HepG2 (cell line): ENCODE results near the gene TRAIP. TPM values are rescaled to one million over a fixed set of nuclear protein-coding genes. Genes with fewer than 3 reads are reported as not detected.

Experiments used
- ATAD3A ChIP-seq: sonication (generic); formaldehyde crosslinking; IDR thresholded peaks from 2 replicates; pipeline ENCODE4 v1.4.0; 2020; ENCODE audit warnings: missing genetic modification reagents
- CHD4 ChIP-seq: fragments of 200-600 bp; sonication (generic); IDR thresholded peaks from 2 replicates; pipeline ENCODE4 v1.7.0; 2017; ENCODE audit warnings: mild to moderate bottlenecking, low read length, borderline replicate concordance
- E2F2 ChIP-seq: sonication (generic); formaldehyde crosslinking; IDR thresholded peaks from 2 replicates; pipeline ENCODE4 v1.4.0; 2020; ENCODE audit warnings: missing genetic modification reagents, borderline replicate concordance
- GATAD2A ChIP-seq: IDR thresholded peaks from 2 replicates; pipeline ENCODE4 v1.6.1; 2016
- GMEB2 ChIP-seq: IDR thresholded peaks from 2 replicates; pipeline ENCODE4 v1.6.1; 2016; ENCODE audit warnings: missing biosample characterization, missing genetic modification reagents, low read depth
- HMG20A ChIP-seq: IDR thresholded peaks from 2 replicates; pipeline ENCODE4 v1.6.1; 2016; ENCODE audit warnings: borderline replicate concordance
- HMGXB3 ChIP-seq: sonication (generic); formaldehyde crosslinking; IDR thresholded peaks from 2 replicates; pipeline ENCODE4 v1.4.0; 2020; ENCODE audit warnings: missing genetic modification reagents, borderline replicate concordance
- MIER3 ChIP-seq: IDR thresholded peaks from 2 replicates; pipeline ENCODE4 v1.6.1; 2016; ENCODE audit warnings: missing compliant biosample characterization, borderline replicate concordance
- MYNN ChIP-seq: sonication (generic); formaldehyde crosslinking; IDR thresholded peaks from 2 replicates; pipeline ENCODE4 v1.4.0; 2020; ENCODE audit warnings: mild to moderate bottlenecking, low read depth, missing genetic modification reagents
- NCOA5 ChIP-seq: sonication (generic); formaldehyde crosslinking; IDR thresholded peaks from 2 replicates; pipeline ENCODE4 v1.4.0; 2020; ENCODE audit warnings: missing genetic modification reagents
- REPIN1 ChIP-seq: sonication (generic); formaldehyde crosslinking; IDR thresholded peaks from 2 replicates; pipeline ENCODE4 v1.8.0; 2022; ENCODE audit warnings: missing genetic modification reagents, low read depth, mild to moderate bottlenecking, borderline replicate concordance
- SAFB2 ChIP-seq: sonication (generic); formaldehyde crosslinking; IDR thresholded peaks from 2 replicates; pipeline ENCODE4 v1.5.1; 2020; ENCODE audit warnings: missing genetic modification reagents, low read depth, mild to moderate bottlenecking, borderline replicate concordance
- SIN3A ChIP-seq: IDR thresholded peaks from 2 replicates; pipeline ENCODE4 v1.6.1; 2011; ENCODE audit warnings: low read depth, mild to moderate bottlenecking, control low read depth, low read length, borderline replicate concordance
- TEAD3 ChIP-seq: optimal IDR thresholded peaks from 2 replicates; pipeline ENCODE3; 2016; ENCODE audit warnings: borderline replicate concordance
- ZBTB2 ChIP-seq: sonication (generic); formaldehyde crosslinking; IDR thresholded peaks from 2 replicates; pipeline ENCODE4 v1.8.0; 2022; ENCODE audit warnings: low read depth, missing genetic modification reagents
- ZFP37 ChIP-seq: sonication (generic); formaldehyde crosslinking; IDR thresholded peaks from 2 replicates; pipeline ENCODE4 v1.4.0; 2020; ENCODE audit warnings: missing genetic modification reagents, borderline replicate concordance
- ZKSCAN1 ChIP-seq: fragments of 150-350 bp; IDR thresholded peaks from 2 replicates; pipeline ENCODE4 v1.6.1; 2014; ENCODE audit warnings: low read length
- ZMYM3 ChIP-seq: sonication (generic); formaldehyde crosslinking; IDR thresholded peaks from 2 replicates; pipeline ENCODE4 v1.5.1; 2020; ENCODE audit warnings: mild to moderate bottlenecking, missing genetic modification reagents
- ZNF136 ChIP-seq: sonication (generic); formaldehyde crosslinking; IDR thresholded peaks from 2 replicates; pipeline ENCODE4 v1.8.1; 2022; ENCODE audit warnings: low read depth, mild to moderate bottlenecking, moderate library complexity, missing genetic modification reagents
- ZNF256 ChIP-seq: sonication (generic); formaldehyde crosslinking; conservative IDR thresholded peaks from 2 replicates; pipeline ENCODE4 v1.4.0; 2020; ENCODE audit warnings: missing genetic modification reagents
- ZNF501 ChIP-seq: sonication (generic); formaldehyde crosslinking; IDR thresholded peaks from 2 replicates; pipeline ENCODE4 v1.5.1; 2020; ENCODE audit warnings: mild to moderate bottlenecking, moderate library complexity, missing genetic modification reagents
- ZNF589 ChIP-seq: sonication (generic); formaldehyde crosslinking; conservative IDR thresholded peaks from 2 replicates; pipeline ENCODE4 v1.8.0; 2022; ENCODE audit warnings: mild to moderate bottlenecking, moderate library complexity, missing genetic modification reagents
- ZNF784 ChIP-seq: sonication (generic); formaldehyde crosslinking; IDR thresholded peaks from 2 replicates; pipeline ENCODE4 v1.5.1; 2020; ENCODE audit warnings: missing genetic modification reagents, mild to moderate bottlenecking, borderline replicate concordance
- polyA plus RNA-seq, 8 experiments: library from polyadenylated mRNA; depleted of rRNA in 3 of 8; stranded (reverse) in 7 of 8; unstranded in 1 of 8; fragments of >200 nt; fragmentation: Illumina TruSeq in 4 of 8; extraction: Trizol in 4 of 8; gene quantifications; 2 replicates each; pipeline versions ENCODE4 v1.2.1 to v1.2.3, GENCODE V29; 2011 to 2016; ENCODE audit warnings: low read depth in 4 of 8, missing spikeins in 1 of 8, mixed read lengths in 1 of 8; ENCODE audit not compliant: insufficient read depth in 1 of 8
- total RNA-seq, 5 experiments: library from RNA; depleted of rRNA; stranded (reverse); fragments of >200 nt; fragmentation: Illumina TruSeq; extraction: Trizol; gene quantifications; 2 replicates each; pipeline ENCODE4 v1.2.3, GENCODE V29; 2016; ENCODE audit warnings: low read depth in 1 of 5

The TRAIP gene
- total and polyA plus RNA-seq, 2 of the 13 experiments (the other 11 are each of a cell fraction or from before 2014, with no cell fraction given) = 13.9 to 23.9 TPM

DNA sequence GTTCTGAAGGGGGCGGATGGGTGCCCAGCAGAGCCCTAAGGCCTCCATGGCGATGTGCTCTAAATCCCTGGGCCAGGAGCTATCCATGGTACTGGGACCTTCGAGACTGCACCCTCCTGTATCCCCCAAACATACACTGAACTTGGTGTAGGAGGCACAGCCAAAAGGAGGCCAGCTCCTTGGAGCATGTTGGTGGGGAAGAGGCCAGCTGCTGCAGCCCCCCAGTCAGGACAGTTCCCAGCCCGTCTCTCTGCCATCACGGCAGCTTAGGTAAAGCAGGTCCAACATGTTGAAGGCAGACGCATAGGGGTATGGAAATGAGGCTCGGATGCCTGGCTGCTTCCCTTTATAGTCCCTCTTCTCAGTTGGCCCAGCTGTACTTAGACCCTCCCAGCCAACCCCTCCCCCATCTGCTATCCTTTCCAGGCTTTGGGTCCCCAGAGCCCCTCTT, 11.5 kb upstream of the TRAIP start (continued):
- no peak for TF ChIP-seq ZBTB2 (CRISPR knock-in tag)
- no peak for TF ChIP-seq TEAD3
- TF ChIP-seq ZNF784 (CRISPR knock-in tag) = no peak
- no peak for TF ChIP-seq MIER3
- no peak for TF ChIP-seq GATAD2A (CRISPR knock-in tag)
- no peak for TF ChIP-seq ZFP37 (CRISPR knock-in tag)
- TF ChIP-seq GMEB2 = no peak
- no peak for TF ChIP-seq CHD4
- TF ChIP-seq REPIN1 (CRISPR knock-in tag) = 0 out of 2 replicates have a peak, but pooled peaks have one; percentile 27
- no peak for TF ChIP-seq HMG20A (CRISPR knock-in tag)
- TF ChIP-seq HMGXB3 (CRISPR knock-in tag) = no peak
- TF ChIP-seq SIN3A = no peak
- no peak for TF ChIP-seq ZNF256 (CRISPR knock-in tag)
- TF ChIP-seq SAFB2 (CRISPR knock-in tag) = no peak
- no peak for TF ChIP-seq E2F2 (CRISPR knock-in tag)
- TF ChIP-seq ZKSCAN1 = no peak
- TF ChIP-seq ZNF589 = peak; percentile 65; the same call in 1 of the 2 replicates
- TF ChIP-seq MYNN = no peak
- no peak for TF ChIP-seq ZNF136 (CRISPR knock-in tag)
- no peak for TF ChIP-seq ZMYM3
- TF ChIP-seq NCOA5 (CRISPR knock-in tag) = no peak
- TF ChIP-seq ATAD3A (CRISPR knock-in tag) = no peak
- TF ChIP-seq ZNF501 = no peak
